NCI-H774 (cell line): Measurements from ENCODE around the gene PTPRN.
"Not testable (repeated sequence)": the region's sequence is repeated elsewhere in the genome, so short reads cannot be mapped to it uniquely, and the experiment has no call there.

ENCODE experiments used
- DNase-seq: peaks from one replicate; lab custom pipeline; 2025; lab: John Stamatoyannopoulos, UW

PTPRN gene

GRCh38 chr2:219287580-219288265 is 21.5 kb downstream of the PTPRN start:
- DNase-seq = no peak

- not testable (repeated sequence) for DNase-seq
Measured at GRCh38 chr2:219287116-219287440, 22.1 kb downstream of the PTPRN start.

GRCh38 chr2:219286436-219287115 is 22.6 kb downstream of the PTPRN start:
- DNase-seq = no peak

GRCh38 chr2:219285894-219286425 is 23.2 kb downstream of the PTPRN start:
- no peak for DNase-seq

- no peak for DNase-seq
Measured at GRCh38 chr2:219285373-219285735, 23.8 kb downstream of the PTPRN start.

GRCh38 chr2:219284501-219285372 is 24.5 kb downstream of the PTPRN start:
- no peak for DNase-seq

- DNase-seq = no peak
Measured at GRCh38 chr2:219282943-219283581, 26.1 kb downstream of the PTPRN start.

GRCh38 chr2:219282375-219282774 is 26.8 kb downstream of the PTPRN start:
- DNase-seq = no peak

- no peak for DNase-seq
Measured at GRCh38 chr2:219281588-219281987, 27.6 kb downstream of the PTPRN start.

- no peak for DNase-seq
Measured at GRCh38 chr2:219280651-219281050, 28.6 kb downstream of the PTPRN start.

GRCh38 chr2:219279916-219280516 is 29.2 kb downstream of the PTPRN start:
- DNase-seq = no peak

GRCh38 chr2:219279151-219279915 is 29.9 kb downstream of the PTPRN start, which contains the start of gene DNAJB2:
Gene DNAJB2 (plus strand): TSS chr2:219279366. CDS start chr2:219279834, 468 bp downstream.
- DNase-seq = peak; percentile 96

GRCh38 chr2:219278655-219279150 is 30.5 kb downstream of the PTPRN start:
- no peak for DNase-seq

- DNase-seq = peak; percentile 60
Measured at GRCh38 chr2:219277703-219278654, 31.2 kb downstream of the PTPRN start.

GRCh38 chr2:219274361-219274921 is 34.8 kb downstream of the PTPRN start:
- DNase-seq = no peak

GRCh38 chr2:219273937-219274336 is 35.3 kb downstream of the PTPRN start:
- DNase-seq = no peak

GRCh38 chr2:219272995-219273394 is 36.2 kb downstream of the PTPRN start:
- DNase-seq = no peak

GRCh38 chr2:219272356-219272755 is 36.8 kb downstream of the PTPRN start:
- no peak for DNase-seq

GRCh38 chr2:219271021-219271420 is 38.2 kb downstream of the PTPRN start:
- no peak for DNase-seq
